Activated CD8-positive, alpha-beta memory T cell treated with anti-CD3 and anti-CD28 coated beads, Interleukin-2, amount 10 ng/mL, durations not matched to agents 7 days and 5 days (primary cell): ENCODE results near the gene OR8A1. TPM values are rescaled to one million over a fixed set of nuclear protein-coding genes. Genes with fewer than 3 reads are reported as not detected.

Experiments used
- ATAC-seq: fragments of 150-1000 bp; cut with Tn5 transposase; one replicate; pipeline ENCODE4 v1.10.0; 2021; ENCODE audit warnings: moderate library complexity
- CTCF ChIA-PET: fragments of 350-600 bp; sonication (Branson Sonifier 250); formaldehyde crosslinking; loops from one replicate; lab custom pipeline; 2021; ENCODE audit warnings: antibody characterized with exemption; lab: Charles Lee
- DNase-seq: peaks from one replicate; pipeline ENCODE4 v3.0.0-alpha.2; 2020
- H3K27ac Mint-ChIP-seq: one replicate; pipeline ENCODE4 v1.8.0; 2021; ENCODE audit warnings: mild to moderate bottlenecking, mixed read lengths
- H3K27me3 Mint-ChIP-seq: one replicate; pipeline ENCODE4 v1.8.0; 2021; ENCODE audit warnings: mixed read lengths
- H3K36me3 Mint-ChIP-seq: one replicate; pipeline ENCODE4 v1.8.0; 2021; ENCODE audit warnings: mild to moderate bottlenecking, mixed read lengths
- H3K4me1 Mint-ChIP-seq: one replicate; pipeline ENCODE4 v1.8.0; 2021; ENCODE audit warnings: mixed read lengths
- H3K4me3 Mint-ChIP-seq: one replicate; pipeline ENCODE4 v1.8.0; 2021; ENCODE audit warnings: mild to moderate bottlenecking, moderate library complexity, mixed read lengths
- H3K9me3 Mint-ChIP-seq: one replicate; pipeline ENCODE4 v1.8.0; 2022; ENCODE audit warnings: low read depth, mixed read lengths
- total RNA-seq, 2 experiments: library from RNA; stranded (reverse); gene quantifications; one replicate each; pipeline ENCODE4 v1.2.3, GENCODE V29; 2021

Gene OR8A1
- not detected for total RNA-seq

DNA sequence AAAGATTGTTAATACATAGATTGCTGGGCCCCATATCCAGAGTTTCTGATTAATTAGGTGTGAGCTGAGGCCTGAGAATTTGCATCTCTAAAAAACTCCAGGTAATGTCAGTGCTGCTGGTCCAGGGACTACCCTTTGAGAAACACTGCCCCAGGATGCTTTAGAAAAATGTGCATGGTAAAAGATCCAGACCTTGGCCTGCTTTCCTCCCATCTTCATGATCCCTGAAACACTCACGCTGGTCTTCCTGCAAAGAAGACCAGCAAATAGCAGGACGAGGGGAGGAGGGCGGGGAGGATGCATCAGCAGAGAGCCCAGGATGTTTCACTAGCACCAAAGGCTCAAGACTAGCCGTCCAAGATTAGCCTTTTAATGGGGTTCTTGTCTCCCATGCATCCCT lies at the start of gene OR8A1:
Gene OR8A1 (plus strand): TSS at position 301 of the 400 bp plus-strand sequence. CDS start 123 bp downstream, outside the sequence.
- no peaks in the 10 kb centered on the region for H3K4me1 Mint-ChIP-seq
- no peaks in the 10 kb centered on the region for H3K9me3 Mint-ChIP-seq
- H3K36me3 Mint-ChIP-seq = no peaks in the 10 kb centered on the region
- H3K4me3 Mint-ChIP-seq = no peak within 1 kb of the TSS
- ATAC-seq (no peak), DNase-seq (no peak)
- no peak within 1 kb of the TSS for H3K27ac Mint-ChIP-seq
- CTCF ChIA-PET = no interaction called here
- H3K27me3 Mint-ChIP-seq = peaks cover 2% of the 10 kb centered on the region

GRCh38 chr11:124520550-124520854 lies 49.3 kb upstream of the OR8A1 start:
- ATAC-seq (no peak), DNase-seq (no peak)
- Mint-ChIP-seq H3K27me3 (no peaks in the 10 kb centered on the region), H3K4me1 (no peaks in the 10 kb centered on the region), H3K9me3 (no peaks in the 10 kb centered on the region), H3K4me3 (no peak overlapping the region), H3K36me3 (no peaks in the 10 kb centered on the region), H3K27ac (no peak overlapping the region)
- CTCF ChIA-PET = no interaction called here

GRCh38 chr11:124533626-124534025 lies 36.2 kb upstream of the OR8A1 start:
- Mint-ChIP-seq H3K27ac (no peak overlapping the region), H3K27me3 (peaks cover 5% of the 10 kb centered on the region), H3K9me3 (peaks cover 1% of the 10 kb centered on the region), H3K36me3 (no peaks in the 10 kb centered on the region), H3K4me1 (no peaks in the 10 kb centered on the region), H3K4me3 (no peak overlapping the region)
- CTCF ChIA-PET = no interaction called here
- DNase-seq (no peak), ATAC-seq (no peak)

DNA sequence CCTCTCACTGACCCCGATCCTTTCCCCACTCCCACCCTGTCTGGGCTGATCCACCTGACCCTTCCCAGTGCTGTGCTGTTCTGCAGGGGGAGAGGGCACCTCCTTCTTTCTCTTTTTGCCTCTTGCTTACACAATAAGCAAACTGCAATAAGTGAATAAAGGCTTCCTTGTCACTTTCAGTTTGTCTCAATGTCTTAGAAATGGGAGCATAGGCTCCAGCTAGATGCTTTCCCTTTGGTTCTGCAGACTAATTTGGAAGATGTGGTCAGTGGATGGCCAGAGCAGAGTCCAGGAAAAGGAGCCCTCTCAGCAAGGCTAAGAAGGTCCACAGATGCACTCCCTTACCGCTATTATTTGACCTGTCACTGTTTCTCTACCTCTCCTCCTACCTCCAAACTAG lies 35.7 kb upstream of the OR8A1 start:
- no peak for DNase-seq
- no peak overlapping the region for H3K27ac Mint-ChIP-seq
- H3K36me3 Mint-ChIP-seq = no peaks in the 10 kb centered on the region
- H3K4me1 Mint-ChIP-seq = no peaks in the 10 kb centered on the region
- CTCF ChIA-PET = no interaction called here
- H3K27me3 Mint-ChIP-seq = peaks cover 5% of the 10 kb centered on the region
- no peaks in the 10 kb centered on the region for H3K9me3 Mint-ChIP-seq
- H3K4me3 Mint-ChIP-seq = no peak overlapping the region
- ATAC-seq = no peak

DNA sequence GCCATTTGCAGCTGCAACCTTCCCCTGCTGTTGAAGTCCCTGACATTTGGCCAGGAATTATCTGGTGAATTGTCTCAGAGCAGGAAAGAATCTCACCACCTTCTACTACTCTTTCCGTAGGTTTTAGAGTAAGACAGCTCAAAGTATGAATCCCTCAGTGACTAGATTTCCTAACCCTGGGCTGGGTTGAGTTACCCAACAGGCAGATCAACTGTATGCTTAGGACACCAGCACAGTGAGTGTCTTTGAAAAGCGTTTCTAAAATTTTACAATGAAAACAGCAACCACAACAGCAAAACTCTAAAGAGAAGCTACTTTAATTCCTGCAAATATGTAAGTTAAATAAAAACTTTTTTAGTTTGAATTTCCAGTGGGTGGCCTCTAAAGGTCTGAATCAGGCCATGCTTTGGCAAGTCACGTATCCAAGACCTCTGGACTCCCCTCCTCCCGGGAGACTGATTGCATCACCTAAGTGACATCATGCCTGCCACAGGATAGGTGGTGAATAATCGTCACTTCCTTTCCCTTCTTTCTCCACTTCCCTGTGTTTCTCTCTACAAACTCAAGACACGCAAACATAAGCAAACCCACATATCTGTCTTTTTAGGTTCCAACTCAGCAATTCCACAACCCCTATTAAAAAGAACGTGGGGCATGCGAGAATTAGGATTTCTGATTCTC lies 34.1 kb upstream of the OR8A1 start:
- H3K4me1 Mint-ChIP-seq = no peaks in the 10 kb centered on the region
- ATAC-seq (no peak), DNase-seq (no peak)
- no peak overlapping the region for H3K27ac Mint-ChIP-seq
- H3K36me3 Mint-ChIP-seq = no peaks in the 10 kb centered on the region
- CTCF ChIA-PET = no interaction called here
- no peak overlapping the region for H3K4me3 Mint-ChIP-seq
- peaks cover 5% of the 10 kb centered on the region for H3K27me3 Mint-ChIP-seq
- H3K9me3 Mint-ChIP-seq = no peaks in the 10 kb centered on the region

GRCh38 chr11:124536520-124536919 lies 33.3 kb upstream of the OR8A1 start:
- DNase-seq (no peak), ATAC-seq (no peak)
- no peak overlapping the region for H3K4me3 Mint-ChIP-seq
- H3K27ac Mint-ChIP-seq = no peak overlapping the region
- H3K36me3 Mint-ChIP-seq = no peaks in the 10 kb centered on the region
- no peaks in the 10 kb centered on the region for H3K9me3 Mint-ChIP-seq
- H3K4me1 Mint-ChIP-seq = no peaks in the 10 kb centered on the region
- CTCF ChIA-PET = no interaction called here
- H3K27me3 Mint-ChIP-seq = peaks cover 5% of the 10 kb centered on the region

GRCh38 chr11:124538019-124538418 lies 31.8 kb upstream of the OR8A1 start:
- H3K27me3 Mint-ChIP-seq = peaks cover 5% of the 10 kb centered on the region
- CTCF ChIA-PET = interaction anchor here (1.6 kb wide), 1 partner anchor 135 kb away, joined by 3 read pairs; no protein-coding TSS in a partner anchor
- DNase-seq (no peak), ATAC-seq (no peak)
- H3K9me3 Mint-ChIP-seq = no peaks in the 10 kb centered on the region
- no peaks in the 10 kb centered on the region for H3K4me1 Mint-ChIP-seq
- H3K4me3 Mint-ChIP-seq = no peak overlapping the region
- H3K27ac Mint-ChIP-seq = no peak overlapping the region
- no peaks in the 10 kb centered on the region for H3K36me3 Mint-ChIP-seq

DNA sequence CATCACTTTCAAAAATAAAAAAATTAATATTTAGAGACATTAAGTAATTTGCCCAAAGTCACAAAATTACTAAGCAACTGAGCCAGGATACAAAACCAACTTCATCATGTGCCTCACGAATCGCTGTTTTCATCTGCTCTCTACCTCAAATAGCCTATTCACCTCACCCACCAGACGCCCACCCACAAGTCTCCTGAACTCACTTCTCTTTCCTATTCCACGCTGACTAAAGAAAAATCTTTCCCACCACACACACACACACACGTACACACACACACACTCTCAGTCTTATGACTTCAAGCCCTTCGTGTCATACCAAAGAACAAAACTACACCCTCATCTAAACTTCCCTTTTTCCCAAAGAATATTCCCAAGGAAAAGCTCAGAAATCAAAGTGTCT lies 28.6 kb upstream of the OR8A1 start:
- CTCF ChIA-PET = no interaction called here
- Mint-ChIP-seq H3K4me1 (no peaks in the 10 kb centered on the region), H3K9me3 (no peaks in the 10 kb centered on the region), H3K4me3 (no peak overlapping the region), H3K36me3 (no peaks in the 10 kb centered on the region), H3K27me3 (peaks cover 11% of the 10 kb centered on the region), H3K27ac (no peak overlapping the region)
- ATAC-seq (no peak), DNase-seq (no peak)

- H3K4me3 Mint-ChIP-seq = no peak overlapping the region
- no peaks in the 10 kb centered on the region for H3K4me1 Mint-ChIP-seq
- H3K9me3 Mint-ChIP-seq = no peaks in the 10 kb centered on the region
- CTCF ChIA-PET = interaction anchor here (1.4 kb wide), 1 partner anchor 9 kb away, joined by 3 read pairs; no protein-coding TSS in a partner anchor
- H3K36me3 Mint-ChIP-seq = no peaks in the 10 kb centered on the region
- DNase-seq (no peak), ATAC-seq (no peak)
- H3K27ac Mint-ChIP-seq = no peak overlapping the region
- H3K27me3 Mint-ChIP-seq = peaks cover 7% of the 10 kb centered on the region
Observed at GRCh38 chr11:124543145-124543544, 26.7 kb upstream of the OR8A1 start.

DNA sequence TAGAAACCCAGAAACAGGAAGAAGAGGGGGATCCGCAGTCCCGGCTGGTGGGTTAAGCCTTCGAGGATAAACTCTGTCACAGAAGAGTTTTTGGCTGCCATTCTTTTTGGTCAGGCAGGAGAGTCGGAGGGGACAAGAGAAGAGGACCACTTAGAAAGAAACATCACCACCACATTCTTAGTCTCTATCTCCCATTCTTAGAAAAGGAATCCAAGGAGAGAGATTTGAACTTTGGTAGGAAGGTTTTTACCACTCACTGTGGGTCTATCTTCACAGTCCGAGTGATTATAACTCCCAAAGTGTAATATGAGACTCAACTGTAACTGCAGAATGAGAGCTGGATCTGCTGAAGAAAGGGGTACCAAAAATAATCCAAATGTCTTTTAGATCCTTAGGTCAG lies 26.2 kb upstream of the OR8A1 start, which contains the start of gene OR8B12:
Gene OR8B12 (minus strand): TSS at position 101 of the 400 bp plus-strand sequence. CDS start 0 bp downstream, at position 101.
- Mint-ChIP-seq H3K9me3 (no peaks in the 10 kb centered on the region), H3K27ac (no peak within 1 kb of the TSS), H3K36me3 (no peaks in the 10 kb centered on the region), H3K4me3 (no peak within 1 kb of the TSS), H3K4me1 (no peaks in the 10 kb centered on the region), H3K27me3 (peaks cover 7% of the 10 kb centered on the region)
- CTCF ChIA-PET = no interaction called here
- ATAC-seq (no peak), DNase-seq (no peak)

GRCh38 chr11:124551189-124551588 lies 18.6 kb upstream of the OR8A1 start:
- CTCF ChIA-PET = interaction anchor here (1.3 kb wide), 1 partner anchor 9 kb away, joined by 3 read pairs; no protein-coding TSS in a partner anchor
- Mint-ChIP-seq H3K36me3 (no peaks in the 10 kb centered on the region), H3K27ac (no peak overlapping the region), H3K4me1 (no peaks in the 10 kb centered on the region), H3K27me3 (no peaks in the 10 kb centered on the region), H3K4me3 (no peak overlapping the region), H3K9me3 (no peaks in the 10 kb centered on the region)
- ATAC-seq (no peak), DNase-seq (no peak)

GRCh38 chr11:124551987-124552386 lies 17.8 kb upstream of the OR8A1 start:
- no peak for ATAC-seq

DNA sequence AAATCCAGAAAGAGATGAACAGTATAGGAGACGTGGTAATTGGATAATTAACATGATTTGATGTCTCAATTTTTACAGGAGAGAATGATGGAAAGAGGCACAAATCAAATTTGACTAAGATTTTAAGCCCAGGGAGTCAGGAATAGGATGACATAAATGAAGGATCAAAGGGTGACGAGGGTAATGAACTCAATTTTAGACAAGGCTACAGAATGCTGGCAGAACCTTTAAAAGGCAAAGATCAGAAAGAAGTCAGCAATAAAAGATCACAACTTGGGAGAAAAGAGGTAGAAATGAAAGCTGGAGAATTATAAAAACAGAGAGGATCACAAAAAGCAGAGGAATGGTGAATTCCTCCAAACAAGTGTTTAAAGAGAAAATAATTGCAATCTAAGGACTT lies 13.0 kb upstream of the OR8A1 start:
- CTCF ChIA-PET = no interaction called here
- ATAC-seq = no peak
- peaks cover 3% of the 10 kb centered on the region for H3K27me3 Mint-ChIP-seq
- H3K36me3 Mint-ChIP-seq = no peaks in the 10 kb centered on the region
- H3K9me3 Mint-ChIP-seq = no peaks in the 10 kb centered on the region
- DNase-seq = no peak
- no peak overlapping the region for H3K4me3 Mint-ChIP-seq
- H3K4me1 Mint-ChIP-seq = no peaks in the 10 kb centered on the region
- no peak overlapping the region for H3K27ac Mint-ChIP-seq

More at GRCh38 chr11:124551987-124552386, 17.8 kb upstream of the OR8A1 start:
- Mint-ChIP-seq H3K27me3 (no peaks in the 10 kb centered on the region), H3K4me1 (no peaks in the 10 kb centered on the region), H3K9me3 (no peaks in the 10 kb centered on the region), H3K4me3 (no peak overlapping the region), H3K36me3 (no peaks in the 10 kb centered on the region), H3K27ac (no peak overlapping the region)
- CTCF ChIA-PET = interaction anchor here (1.3 kb wide), 1 partner anchor 10 kb away, joined by 3 read pairs; no protein-coding TSS in a partner anchor
- no peak for DNase-seq

DNA sequence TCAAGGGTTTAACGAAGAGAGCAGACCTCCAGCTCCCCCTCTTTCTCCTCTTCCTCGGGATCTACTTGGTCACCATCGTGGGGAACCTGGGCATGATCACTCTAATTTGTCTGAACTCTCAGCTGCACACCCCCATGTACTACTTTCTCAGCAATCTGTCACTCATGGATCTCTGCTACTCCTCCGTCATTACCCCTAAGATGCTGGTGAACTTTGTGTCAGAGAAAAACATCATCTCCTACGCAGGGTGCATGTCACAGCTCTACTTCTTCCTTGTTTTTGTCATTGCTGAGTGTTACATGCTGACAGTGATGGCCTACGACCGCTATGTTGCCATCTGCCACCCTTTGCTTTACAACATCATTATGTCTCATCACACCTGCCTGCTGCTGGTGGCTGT lies 363 bp downstream of the OR8A1 start:
- ATAC-seq (no peak), DNase-seq (no peak)
- CTCF ChIA-PET = no interaction called here

More for the DNA sequence above, 363 bp downstream of the OR8A1 start:
- Mint-ChIP-seq H3K9me3 (no peaks in the 10 kb centered on the region), H3K27me3 (peaks cover 2% of the 10 kb centered on the region), H3K4me3 (no peak overlapping the region), H3K36me3 (no peaks in the 10 kb centered on the region), H3K4me1 (no peaks in the 10 kb centered on the region), H3K27ac (no peak overlapping the region)
